ENCODE results near the gene KIAA1549. TPM values are rescaled to one million over a fixed set of nuclear protein-coding genes. Genes with fewer than 3 reads are reported as not detected.
A peak's percentile ranks its signal among the peaks of the same experiment; 100 is the strongest.

The KIAA1549 gene
- total RNA-seq, 1 experiment from 2014 or later = 18.7 TPM

DNA sequence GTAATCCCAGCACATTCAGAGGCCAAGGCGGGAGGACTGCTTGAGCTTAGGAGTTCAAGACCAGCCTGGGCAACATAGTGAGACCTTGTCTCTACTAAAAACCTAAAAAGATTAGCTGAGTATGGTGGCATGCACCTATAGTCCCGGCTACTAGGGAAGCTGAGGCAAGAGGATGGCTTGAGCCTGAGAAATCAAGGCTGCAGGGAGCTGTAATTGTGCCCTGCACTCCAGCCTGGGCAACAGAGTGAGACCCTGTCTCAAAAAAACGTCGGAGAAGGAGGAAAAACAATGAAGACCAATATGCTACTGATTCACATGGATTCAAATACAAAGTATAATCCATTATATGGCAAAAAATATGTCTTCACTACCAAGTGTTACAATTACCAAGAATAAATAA, 41.1 kb upstream of the KIAA1549 start:
- ChIA-PET CTCF (interaction anchor here (0.5 kb wide), 1 partner anchor 739 kb away, joined by 4 read pairs; no protein-coding TSS in a partner anchor), POLR2A (interaction anchor here (0.6 kb wide), 1 partner anchor 1214 kb away, joined by 3 read pairs; no protein-coding TSS in a partner anchor)
- H3K27ac Mint-ChIP-seq = no peak overlapping the region
- no peaks in the 10 kb centered on the region for H3K9me3 Mint-ChIP-seq
- H3K36me3 Mint-ChIP-seq = peaks cover 33% of the 10 kb centered on the region
- H3K4me1 Mint-ChIP-seq = peaks cover 10% of the 10 kb centered on the region
- no peak for ATAC-seq
- no peak for DNase-seq (ENCODE audit: low spot score)
- no peak overlapping the region for H3K4me3 Mint-ChIP-seq
- H3K27me3 Mint-ChIP-seq (ENCODE audit: low read depth) = no peaks in the 10 kb centered on the region
- TF ChIP-seq ZNF121 (CRISPR knock-in tag; IDR thresholded peaks at IDR 0.05) (peak; percentile 81; the same call in 1 of the 2 replicates), TCF7 (CRISPR knock-in tag; IDR thresholded peaks at IDR 0.05; ENCODE audit: low read depth) (no peak)

DNA sequence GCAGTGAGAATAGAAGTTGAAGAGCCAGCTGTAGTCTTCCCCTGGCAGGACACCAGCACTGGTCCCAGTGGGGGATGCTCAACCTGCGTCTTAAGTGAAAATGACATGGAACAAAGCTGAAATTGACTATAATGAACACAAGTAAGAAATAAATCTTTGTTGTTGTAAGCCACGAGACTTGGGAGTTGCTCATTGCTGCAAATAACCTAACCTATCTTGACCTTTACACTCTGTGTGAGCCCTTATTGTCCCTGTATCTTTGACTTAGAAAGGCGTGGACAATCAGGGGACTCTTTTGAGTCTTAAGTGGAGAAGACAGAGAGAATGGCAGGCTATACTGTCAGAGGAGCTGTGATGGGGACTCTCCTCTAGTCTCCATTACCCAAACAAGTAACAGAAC, 37.7 kb upstream of the KIAA1549 start:
- no peak overlapping the region; the same call in 1 of the 2 replicates for H3K27ac Mint-ChIP-seq
- H3K4me1 Mint-ChIP-seq = peaks cover 12% of the 10 kb centered on the region
- ChIA-PET CTCF (interaction anchor here (0.6 to 3.1 kb wide), 5 partner anchors 17 to 599 kb away, joined by 3 to 25 read pairs (median 8); partner anchors contain the start of genes KIAA1549 and ZC3HAV1L), POLR2A (interaction anchor here (0.6 kb wide), 1 partner anchor 20 kb away, joined by 4 read pairs; no protein-coding TSS in a partner anchor)
- H3K4me3 Mint-ChIP-seq = no peak overlapping the region
- DNase-seq (ENCODE audit: low spot score) (no peak), ATAC-seq (no peak)
- H3K27me3 Mint-ChIP-seq (ENCODE audit: low read depth) = no peaks in the 10 kb centered on the region
- TF ChIP-seq, protein P1, sequence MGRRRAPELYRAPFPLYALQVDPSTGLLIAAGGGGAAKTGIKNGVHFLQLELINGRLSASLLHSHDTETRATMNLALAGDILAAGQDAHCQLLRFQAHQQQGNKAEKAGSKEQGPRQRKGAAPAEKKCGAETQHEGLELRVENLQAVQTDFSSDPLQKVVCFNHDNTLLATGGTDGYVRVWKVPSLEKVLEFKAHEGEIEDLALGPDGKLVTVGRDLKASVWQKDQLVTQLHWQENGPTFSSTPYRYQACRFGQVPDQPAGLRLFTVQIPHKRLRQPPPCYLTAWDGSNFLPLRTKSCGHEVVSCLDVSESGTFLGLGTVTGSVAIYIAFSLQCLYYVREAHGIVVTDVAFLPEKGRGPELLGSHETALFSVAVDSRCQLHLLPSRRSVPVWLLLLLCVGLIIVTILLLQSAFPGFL (CRISPR knock-in tag; IDR thresholded peaks at IDR 0.05; ENCODE audit: borderline replicate concordance) = no peak
- TF ChIP-seq, protein P2, sequence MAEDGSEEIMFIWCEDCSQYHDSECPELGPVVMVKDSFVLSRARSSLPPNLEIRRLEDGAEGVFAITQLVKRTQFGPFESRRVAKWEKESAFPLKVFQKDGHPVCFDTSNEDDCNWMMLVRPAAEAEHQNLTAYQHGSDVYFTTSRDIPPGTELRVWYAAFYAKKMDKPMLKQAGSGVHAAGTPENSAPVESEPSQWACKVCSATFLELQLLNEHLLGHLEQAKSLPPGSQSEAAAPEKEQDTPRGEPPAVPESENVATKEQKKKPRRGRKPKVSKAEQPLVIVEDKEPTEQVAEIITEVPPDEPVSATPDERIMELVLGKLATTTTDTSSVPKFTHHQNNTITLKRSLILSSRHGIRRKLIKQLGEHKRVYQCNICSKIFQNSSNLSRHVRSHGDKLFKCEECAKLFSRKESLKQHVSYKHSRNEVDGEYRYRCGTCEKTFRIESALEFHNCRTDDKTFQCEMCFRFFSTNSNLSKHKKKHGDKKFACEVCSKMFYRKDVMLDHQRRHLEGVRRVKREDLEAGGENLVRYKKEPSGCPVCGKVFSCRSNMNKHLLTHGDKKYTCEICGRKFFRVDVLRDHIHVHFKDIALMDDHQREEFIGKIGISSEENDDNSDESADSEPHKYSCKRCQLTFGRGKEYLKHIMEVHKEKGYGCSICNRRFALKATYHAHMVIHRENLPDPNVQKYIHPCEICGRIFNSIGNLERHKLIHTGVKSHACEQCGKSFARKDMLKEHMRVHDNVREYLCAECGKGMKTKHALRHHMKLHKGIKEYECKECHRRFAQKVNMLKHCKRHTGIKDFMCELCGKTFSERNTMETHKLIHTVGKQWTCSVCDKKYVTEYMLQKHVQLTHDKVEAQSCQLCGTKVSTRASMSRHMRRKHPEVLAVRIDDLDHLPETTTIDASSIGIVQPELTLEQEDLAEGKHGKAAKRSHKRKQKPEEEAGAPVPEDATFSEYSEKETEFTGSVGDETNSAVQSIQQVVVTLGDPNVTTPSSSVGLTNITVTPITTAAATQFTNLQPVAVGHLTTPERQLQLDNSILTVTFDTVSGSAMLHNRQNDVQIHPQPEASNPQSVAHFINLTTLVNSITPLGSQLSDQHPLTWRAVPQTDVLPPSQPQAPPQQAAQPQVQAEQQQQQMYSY (CRISPR knock-in tag; IDR thresholded peaks at IDR 0.05) = no peak
- no peak for TF ChIP-seq NFE2L1 (CRISPR knock-in tag; IDR thresholded peaks at IDR 0.05)
- TF ChIP-seq, protein P3, sequence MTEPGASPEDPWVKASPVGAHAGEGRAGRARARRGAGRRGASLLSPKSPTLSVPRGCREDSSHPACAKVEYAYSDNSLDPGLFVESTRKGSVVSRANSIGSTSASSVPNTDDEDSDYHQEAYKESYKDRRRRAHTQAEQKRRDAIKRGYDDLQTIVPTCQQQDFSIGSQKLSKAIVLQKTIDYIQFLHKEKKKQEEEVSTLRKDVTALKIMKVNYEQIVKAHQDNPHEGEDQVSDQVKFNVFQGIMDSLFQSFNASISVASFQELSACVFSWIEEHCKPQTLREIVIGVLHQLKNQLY (CRISPR knock-in tag; IDR thresholded peaks at IDR 0.05) = no peak
- no peak for TF ChIP-seq ZNF219 (CRISPR knock-in tag; IDR thresholded peaks at IDR 0.05; ENCODE audit: borderline replicate concordance)
- TF ChIP-seq TCF7 (CRISPR knock-in tag; IDR thresholded peaks at IDR 0.05; ENCODE audit: low read depth) = no peak
- no peak for TF ChIP-seq NR1H2 (CRISPR knock-in tag; IDR thresholded peaks at IDR 0.05)
- TF ChIP-seq ETV6 (CRISPR knock-in tag; IDR thresholded peaks at IDR 0.05) = no peak
- no peak for TF ChIP-seq ZNF232 (CRISPR knock-in tag; IDR thresholded peaks at IDR 0.05)
- no peak for TF ChIP-seq GTF2I (CRISPR knock-in tag; conservative IDR thresholded peaks at IDR 0.05)
- TF ChIP-seq, protein P4, sequence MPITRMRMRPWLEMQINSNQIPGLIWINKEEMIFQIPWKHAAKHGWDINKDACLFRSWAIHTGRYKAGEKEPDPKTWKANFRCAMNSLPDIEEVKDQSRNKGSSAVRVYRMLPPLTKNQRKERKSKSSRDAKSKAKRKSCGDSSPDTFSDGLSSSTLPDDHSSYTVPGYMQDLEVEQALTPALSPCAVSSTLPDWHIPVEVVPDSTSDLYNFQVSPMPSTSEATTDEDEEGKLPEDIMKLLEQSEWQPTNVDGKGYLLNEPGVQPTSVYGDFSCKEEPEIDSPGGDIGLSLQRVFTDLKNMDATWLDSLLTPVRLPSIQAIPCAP (CRISPR knock-in tag; IDR thresholded peaks at IDR 0.05) = no peak
- TF ChIP-seq, protein P5, sequence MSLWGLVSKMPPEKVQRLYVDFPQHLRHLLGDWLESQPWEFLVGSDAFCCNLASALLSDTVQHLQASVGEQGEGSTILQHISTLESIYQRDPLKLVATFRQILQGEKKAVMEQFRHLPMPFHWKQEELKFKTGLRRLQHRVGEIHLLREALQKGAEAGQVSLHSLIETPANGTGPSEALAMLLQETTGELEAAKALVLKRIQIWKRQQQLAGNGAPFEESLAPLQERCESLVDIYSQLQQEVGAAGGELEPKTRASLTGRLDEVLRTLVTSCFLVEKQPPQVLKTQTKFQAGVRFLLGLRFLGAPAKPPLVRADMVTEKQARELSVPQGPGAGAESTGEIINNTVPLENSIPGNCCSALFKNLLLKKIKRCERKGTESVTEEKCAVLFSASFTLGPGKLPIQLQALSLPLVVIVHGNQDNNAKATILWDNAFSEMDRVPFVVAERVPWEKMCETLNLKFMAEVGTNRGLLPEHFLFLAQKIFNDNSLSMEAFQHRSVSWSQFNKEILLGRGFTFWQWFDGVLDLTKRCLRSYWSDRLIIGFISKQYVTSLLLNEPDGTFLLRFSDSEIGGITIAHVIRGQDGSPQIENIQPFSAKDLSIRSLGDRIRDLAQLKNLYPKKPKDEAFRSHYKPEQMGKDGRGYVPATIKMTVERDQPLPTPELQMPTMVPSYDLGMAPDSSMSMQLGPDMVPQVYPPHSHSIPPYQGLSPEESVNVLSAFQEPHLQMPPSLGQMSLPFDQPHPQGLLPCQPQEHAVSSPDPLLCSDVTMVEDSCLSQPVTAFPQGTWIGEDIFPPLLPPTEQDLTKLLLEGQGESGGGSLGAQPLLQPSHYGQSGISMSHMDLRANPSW (CRISPR knock-in tag; conservative IDR thresholded peaks at IDR 0.05; ENCODE audit: low read depth) = no peak
- TF ChIP-seq ZNF423 (CRISPR knock-in tag; IDR thresholded peaks at IDR 0.05) = no peak
- no peak for TF ChIP-seq ELF4 (CRISPR knock-in tag; IDR thresholded peaks at IDR 0.05; ENCODE audit: low read depth)
- no peak for TF ChIP-seq FOXK1 (CRISPR knock-in tag; IDR thresholded peaks at IDR 0.05)
- TF ChIP-seq, protein P6, sequence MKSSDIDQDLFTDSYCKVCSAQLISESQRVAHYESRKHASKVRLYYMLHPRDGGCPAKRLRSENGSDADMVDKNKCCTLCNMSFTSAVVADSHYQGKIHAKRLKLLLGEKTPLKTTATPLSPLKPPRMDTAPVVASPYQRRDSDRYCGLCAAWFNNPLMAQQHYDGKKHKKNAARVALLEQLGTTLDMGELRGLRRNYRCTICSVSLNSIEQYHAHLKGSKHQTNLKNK (CRISPR knock-in tag; IDR thresholded peaks at IDR 0.05) = no peak
- TF ChIP-seq FOXP1 (CRISPR knock-in tag; IDR thresholded peaks at IDR 0.05; ENCODE audit: borderline replicate concordance) = no peak
- H3K36me3 Mint-ChIP-seq = peaks cover 15% of the 10 kb centered on the region
- H3K9me3 Mint-ChIP-seq = no peaks in the 10 kb centered on the region

Measured in WTC11 (cell line).